H1 (cell line): ENCODE results near the gene RCAN3. TPM values are rescaled to one million over a fixed set of nuclear protein-coding genes. Genes with fewer than 3 reads are reported as not detected.

Experiments used
- CTCF ChIA-PET: fragments of 300-600 bp; sonication (Branson Sonifier 250); formaldehyde crosslinking; loops from one replicate; lab custom pipeline; 2021; ENCODE audit not compliant: partially characterized antibody; lab: Charles Lee
- POLR2A ChIA-PET: fragments of 300-600 bp; sonication (Branson Sonifier 250); formaldehyde crosslinking; loops from one replicate; lab custom pipeline; 2021; ENCODE audit warnings: inconsistent platforms; ENCODE audit not compliant: partially characterized antibody; lab: Charles Lee
- DNase-seq, 2 experiments: peaks; one replicate each; pipeline versions ENCODE4 v3.0.0 to v3.0.0-alpha.2; 2010 to 2022; ENCODE audit warnings: low spot score in 2 of 2, low read depth in 1 of 2, mixed read lengths in 1 of 2
- FAIRE-seq: peaks from 2 replicates; lab custom pipeline; 2011; peaks lifted over from hg19 to GRCh38; lab: Jason Lieb, UNC
- H2AFZ ChIP-seq: 2 replicates; pipeline ENCODE4 v1.8.1; 2012; ENCODE audit warnings: low read length, inconsistent platforms
- H2AK5ac ChIP-seq: 2 replicates; pipeline ENCODE4 v1.6.1; 2013; ENCODE audit warnings: low read depth, low read length
- H2BK120ac ChIP-seq: replicated peaks from 2 replicates; pipeline ENCODE3; 2013; ENCODE audit warnings: low read depth, low read length, inconsistent platforms
- H2BK12ac ChIP-seq: 2 replicates; pipeline ENCODE4 v1.6.1; 2013; ENCODE audit warnings: low read depth, low read length
- H2BK15ac ChIP-seq: 2 replicates; pipeline ENCODE4 v1.6.1; 2013; ENCODE audit warnings: low read length
- H2BK20ac ChIP-seq: 2 replicates; pipeline ENCODE4 v1.6.1; 2013; ENCODE audit warnings: low read length
- H2BK5ac ChIP-seq: 2 replicates; pipeline ENCODE4 v1.6.1; 2013; ENCODE audit warnings: low read depth, low read length
- H3K14ac ChIP-seq: 2 replicates; pipeline ENCODE4 v1.6.1; 2013; ENCODE audit warnings: inconsistent platforms; ENCODE audit not compliant: insufficient read length
- H3K18ac ChIP-seq: 2 replicates; pipeline ENCODE4 v1.6.1; 2013; ENCODE audit warnings: low read length; ENCODE audit errors: extremely low read depth
- H3K23ac ChIP-seq: 2 replicates; pipeline ENCODE4 v1.6.1; 2013; ENCODE audit warnings: inconsistent platforms; ENCODE audit not compliant: insufficient read length
- H3K23me2 ChIP-seq: 2 replicates; pipeline ENCODE4 v1.6.1; 2013; ENCODE audit warnings: low read depth, low read length
- H3K27ac ChIP-seq: 2 replicates; pipeline ENCODE4 v1.6.1; 2011; ENCODE audit warnings: low read depth, low read length, inconsistent platforms
- H3K27me3 ChIP-seq, 4 experiments: replicated peaks in 1 of 4; 1 replicate in 1 of 4; 2 replicates in 3 of 4; pipeline versions ENCODE4 v1.6.1 to v1.8.1; 2011 to 2013; ENCODE audit warnings: low read length in 3 of 4, mild to moderate bottlenecking in 3 of 4, inconsistent platforms in 2 of 4, mixed read lengths in 2 of 4, moderate library complexity in 1 of 4; ENCODE audit not compliant: control insufficient read depth in 3 of 4, insufficient read depth in 3 of 4; ENCODE audit errors: extremely low read depth in 1 of 4
- H3K36me3 ChIP-seq, 4 experiments: 2 replicates each; pipeline versions ENCODE4 v1.6.1 to v1.8.1; 2011 to 2013; ENCODE audit warnings: mild to moderate bottlenecking in 4 of 4, low read length in 3 of 4, moderate library complexity in 2 of 4, control low read depth in 1 of 4, inconsistent platforms in 1 of 4; ENCODE audit not compliant: insufficient read depth in 4 of 4, control insufficient read depth in 2 of 4
- H3K4ac ChIP-seq: replicated peaks from 2 replicates; pipeline ENCODE3; 2013; ENCODE audit warnings: low read length, low read depth, mixed read lengths, inconsistent platforms; ENCODE audit not compliant: insufficient read length
- H3K4me1 ChIP-seq, 4 experiments: replicated peaks in 1 of 4; 1 replicate in 1 of 4; 2 replicates in 3 of 4; pipeline versions ENCODE4 v1.6.1 to v1.8.1; 2011 to 2013; ENCODE audit warnings: low read length in 3 of 4, inconsistent platforms in 2 of 4, mixed read lengths in 1 of 4; ENCODE audit not compliant: insufficient read depth in 4 of 4, control insufficient read depth in 3 of 4
- H3K4me2 ChIP-seq, 2 experiments: 2 replicates each; pipeline versions ENCODE4 v1.6.1 to v1.8.1; 2011 to 2013; ENCODE audit warnings: low read depth in 2 of 2, low read length in 2 of 2, control low read depth in 1 of 2, inconsistent platforms in 1 of 2, mild to moderate bottlenecking in 1 of 2; ENCODE audit not compliant: insufficient read depth in 1 of 2
- H3K4me3 ChIP-seq, 4 experiments: fragments of 200-600, 300-600 bp in 1 of 4; sonication (generic), shearing (Covaris generic), sonication (Bioruptor Twin) in 1 of 4; 2 replicates each; pipeline versions ENCODE4 v1.5.1 to v1.8.1; 2011 to 2016; ENCODE audit warnings: low read length in 4 of 4, low read depth in 3 of 4, control low read depth in 2 of 4, inconsistent platforms in 2 of 4, mild to moderate bottlenecking in 2 of 4, mixed read lengths in 1 of 4, moderate library complexity in 1 of 4; ENCODE audit not compliant: insufficient read depth in 2 of 4; ENCODE audit errors: extremely low read depth in 1 of 4
- H3K56ac ChIP-seq: replicated peaks from 2 replicates; pipeline ENCODE3; 2013; ENCODE audit warnings: low read depth, mild to moderate bottlenecking, mixed read lengths, low read length, inconsistent platforms; ENCODE audit not compliant: insufficient read length
- H3K79me1 ChIP-seq: 2 replicates; pipeline ENCODE4 v1.6.1; 2013; ENCODE audit warnings: low read depth, low read length, control low read depth
- H3K79me2 ChIP-seq, 2 experiments: 2 replicates each; pipeline versions ENCODE4 v1.6.1 to v1.8.1; 2012 to 2013; ENCODE audit warnings: low read length in 2 of 2, mild to moderate bottlenecking in 2 of 2, inconsistent platforms in 1 of 2; ENCODE audit not compliant: insufficient read depth in 2 of 2, control insufficient read depth in 1 of 2
- H3K9ac ChIP-seq, 4 experiments: replicated peaks in 1 of 4; 1 replicate in 1 of 4; 2 replicates in 3 of 4; pipeline versions ENCODE4 v1.6.1 to v1.8.1; 2011 to 2013; ENCODE audit warnings: low read depth in 3 of 4, low read length in 3 of 4, control low read depth in 2 of 4, mild to moderate bottlenecking in 2 of 4, moderate library complexity in 2 of 4, inconsistent platforms in 1 of 4; ENCODE audit errors: extremely low read depth in 1 of 4
- H3K9me3 ChIP-seq, 2 experiments: 2 replicates each; pipeline versions ENCODE4 v1.6.1 to v1.8.1; 2012 to 2013; ENCODE audit warnings: mild to moderate bottlenecking in 2 of 2, moderate library complexity in 2 of 2, control low read depth in 1 of 2, inconsistent platforms in 1 of 2, low read depth in 1 of 2, low read length in 1 of 2, mixed read lengths in 1 of 2; ENCODE audit not compliant: insufficient read depth in 2 of 2
- H4K20me1 ChIP-seq, 2 experiments: replicated peaks in 1 of 2; 2 replicates each; pipeline versions ENCODE3 to v1.8.1; 2011 to 2013; ENCODE audit warnings: inconsistent platforms in 2 of 2, low read length in 2 of 2, mild to moderate bottlenecking in 1 of 2; ENCODE audit not compliant: insufficient read depth in 2 of 2, control insufficient read depth in 1 of 2
- H4K5ac ChIP-seq: 2 replicates; pipeline ENCODE4 v1.6.1; 2013; ENCODE audit warnings: low read length, low read depth, mixed read lengths, inconsistent platforms; ENCODE audit not compliant: insufficient read length
- H4K8ac ChIP-seq: 2 replicates; pipeline ENCODE4 v1.8.0; 2013; ENCODE audit warnings: mild to moderate bottlenecking, moderate library complexity, low read length, inconsistent platforms; ENCODE audit not compliant: insufficient read depth; ENCODE audit errors: extremely low read depth
- H4K91ac ChIP-seq: replicated peaks from 2 replicates; pipeline ENCODE3; 2013; ENCODE audit warnings: low read length, mixed read lengths, inconsistent platforms; ENCODE audit not compliant: insufficient read length
- GABPA ChIP-seq: IDR thresholded peaks from 2 replicates; pipeline ENCODE4 v1.6.1; 2011; ENCODE audit warnings: mild to moderate bottlenecking, low read length, moderate library complexity, borderline replicate concordance; ENCODE audit not compliant: insufficient read depth
- MAFK ChIP-seq: IDR thresholded peaks from 2 replicates; pipeline ENCODE4 v1.6.1; 2012; ENCODE audit warnings: low read depth, mild to moderate bottlenecking, improper control_type of control experiment, low read length
- WGBS, 2 experiments: shearing (Covaris generic) in 1 of 2; methylation state at CpG; one replicate each; pipeline versions ENCODE4 v1.1.6 to v1.1.7; 2013 to 2015; ENCODE audit warnings: low lambda C conversion rate in 2 of 2, mixed read lengths in 2 of 2, inconsistent platforms in 1 of 2, low coverage in 1 of 2, missing lambda C conversion rate in 1 of 2; ENCODE audit not compliant: insufficient replicate concordance in 2 of 2, insufficient coverage in 1 of 2, insufficient read length in 1 of 2; ENCODE audit errors: extremely low coverage in 1 of 2, missing lambda C conversion rate in 1 of 2; 5-methylcytosine and 5-hydroxymethylcytosine counted together
- polyA plus RNA-seq, 7 experiments: library from polyadenylated mRNA; depleted of rRNA in 3 of 7; stranded (reverse) in 5 of 7; unstranded in 2 of 7; fragments of >200 nt in 5 of 7; fragments of 200-250 nt in 2 of 7; gene quantifications; 1 replicate in 5 of 7; 2 replicates in 1 of 7; 4 replicates in 1 of 7; pipeline versions ENCODE4 v1.2.1 to v1.2.3, GENCODE V29; 2011 to 2013; ENCODE audit warnings: missing spikeins in 2 of 7, mixed read lengths in 2 of 7
- total RNA-seq: library from RNA; stranded (reverse); fragmentation: NEBNext Ultra II Directional; extraction: Animal tissue kit (Norgen Biotek cat#: 25700); gene quantifications from 2 replicates; pipeline ENCODE4 v1.2.1, GENCODE V29; 2021

The RCAN3 gene
- total and polyA plus RNA-seq, 2 of the 8 experiments (the other 6 are each of a cell fraction or from before 2014, with no cell fraction given): 5.6 to 16.6 TPM

GRCh38 chr1:24498589-24498988, 4.0 kb upstream of the RCAN3 start:
- no peak overlapping the region for H2BK120ac ChIP-seq
- H2BK15ac ChIP-seq: no peak overlapping the region
- H2AFZ ChIP-seq: no peak overlapping the region
- H3K36me3 ChIP-seq: no peaks in the 10 kb centered on the region
- H3K18ac ChIP-seq: no peak overlapping the region
- peaks cover 11% of the 10 kb centered on the region for H3K23me2 ChIP-seq
- 0 out of 2 replicates have a peak overlapping the region, but pooled peaks have one; percentile 75 for H2BK20ac ChIP-seq
- no peaks in the 10 kb centered on the region for H3K9me3 ChIP-seq
- peaks cover 0 to 4% (median 0%) of the 10 kb centered on the region in 4 experiments; a peak in 3 of 7 replicates for H3K27me3 ChIP-seq
- no peak overlapping the region for H3K56ac ChIP-seq
- H3K27ac ChIP-seq: no peak overlapping the region
- FAIRE-seq (no peak), DNase-seq (no peak)
- no peak overlapping the region for H2BK12ac ChIP-seq
- 96% methylated on average over 12 of the region's 12 CpGs; no CpG with 5 or more reads in 1 of the 2 experiments for WGBS, 2 experiments
- no peaks in the 10 kb centered on the region for H4K20me1 ChIP-seq
- H3K9ac ChIP-seq: no peak overlapping the region
- no peak overlapping the region for H3K14ac ChIP-seq
- no peak overlapping the region for H4K8ac ChIP-seq
- H3K4me3 ChIP-seq: no peak overlapping the region
- H4K91ac ChIP-seq: no peak overlapping the region
- no peak overlapping the region for H3K4me2 ChIP-seq
- H4K5ac ChIP-seq: no peak overlapping the region
- no peaks in the 10 kb centered on the region for H3K79me2 ChIP-seq
- H3K79me1 ChIP-seq: no peaks in the 10 kb centered on the region
- H3K4ac ChIP-seq: no peak overlapping the region
- H2BK5ac ChIP-seq: no peak overlapping the region
- TF ChIP-seq MAFK: no peak
- no peak for TF ChIP-seq GABPA
- peaks cover 0 to 12% (median 3%) of the 10 kb centered on the region in 4 experiments; a peak in 4 of 7 replicates for H3K4me1 ChIP-seq
- POLR2A ChIA-PET: no interaction called here
- CTCF ChIA-PET: no interaction called here
- no peak overlapping the region for H3K23ac ChIP-seq
- H2AK5ac ChIP-seq: 0 out of 2 replicates have a peak overlapping the region, but pooled peaks have one; percentile 28
